ENCODE data around the gene PRDM7. TPM values are rescaled to one million over a fixed set of nuclear protein-coding genes. Genes with fewer than 3 reads are reported as not detected.

The PRDM7 gene
- total RNA-seq, 1 donor from 2014 or later = not detected

- DNase-seq = no peak
These were observed 41.2 kb downstream of the PRDM7 start for GRCh38 chr16:90035902-90036301.

- DNase-seq = no peak
These were observed 42.6 kb downstream of the PRDM7 start for GRCh38 chr16:90034504-90034903.

GRCh38 chr16:90033387-90033786 is 43.7 kb downstream of the PRDM7 start:
- DNase-seq = no peak

GRCh38 chr16:90032674-90033331 is 44.3 kb downstream of the PRDM7 start:
- DNase-seq = peak; percentile 42

- DNase-seq = peak; percentile 98
These were observed 45.0 kb downstream of the PRDM7 start for GRCh38 chr16:90031931-90032673.

- DNase-seq = no peak
These were observed 45.8 kb downstream of the PRDM7 start for GRCh38 chr16:90031186-90031930.

- no peak for DNase-seq
These were observed 48.1 kb downstream of the PRDM7 start for GRCh38 chr16:90028985-90029384.

GRCh38 chr16:90027611-90028010 is 49.5 kb downstream of the PRDM7 start:
- DNase-seq = no peak

- no peak for DNase-seq
These were observed 51.0 kb downstream of the PRDM7 start for GRCh38 chr16:90026135-90026534.

- no peak for DNase-seq
These were observed 54.1 kb downstream of the PRDM7 start for GRCh38 chr16:90023078-90023447.

GRCh38 chr16:90022209-90023077 is 54.7 kb downstream of the PRDM7 start:
- DNase-seq = peak; percentile 72

- no peak for DNase-seq
These were observed 56.2 kb downstream of the PRDM7 start for GRCh38 chr16:90020838-90021382.

GRCh38 chr16:90020260-90020837 is 56.8 kb downstream of the PRDM7 start:
- no peak for DNase-seq

GRCh38 chr16:90019543-90020259 is 57.4 kb downstream of the PRDM7 start:
- no peak for DNase-seq

GRCh38 chr16:90018652-90019542 is 58.2 kb downstream of the PRDM7 start, which contains the start of gene DBNDD1:
Gene DBNDD1 (minus strand): TSS chr16:90019456. CDS start chr16:90019341, 115 bp downstream.
- DNase-seq = no peak

GRCh38 chr16:90018297-90018651 is 58.9 kb downstream of the PRDM7 start:
- no peak for DNase-seq

- DNase-seq = no peak
These were observed 60.7 kb downstream of the PRDM7 start for GRCh38 chr16:90016339-90016950.

GRCh38 chr16:90015586-90016338 is 61.4 kb downstream of the PRDM7 start:
- no peak for DNase-seq

All from skin of body (tissue), 2 donors.